K562 (cell line): Measurements from ENCODE around the gene ZFP36. TPM values are rescaled to one million over a fixed set of nuclear protein-coding genes. Genes with fewer than 3 reads are reported as not detected.
A peak's percentile ranks its signal among the peaks of the same experiment; 100 is the strongest.

Experiments
- EHMT2 ChIP-seq: fragments of 450-650 bp; IDR thresholded peaks from 2 replicates; pipeline ENCODE4 v1.6.1; 2018; ENCODE audit warnings: antibody characterized with exemption
- FOXK2 ChIP-seq, 2 experiments: fragments of 450-650 bp; IDR thresholded peaks in 1 of 2; conservative IDR thresholded peaks in 1 of 2; 2 replicates each; pipeline ENCODE4 v1.6.1; 2016; ENCODE audit warnings: low read depth in 2 of 2, mild to moderate bottlenecking in 1 of 2
- HNRNPLL ChIP-seq: fragments of 200-400 bp; formaldehyde crosslinking; IDR thresholded peaks from 2 replicates; pipeline ENCODE4 v1.6.1; 2017; ENCODE audit warnings: low read length, low read depth, mild to moderate bottlenecking; ENCODE audit not compliant: poor library complexity, severe bottlenecking
- IFI16 ChIP-seq: fragments of 250-450 bp; sonication (Bioruptor Pico); IDR thresholded peaks from 2 replicates; pipeline ENCODE4 v2.1.2; 2022; ENCODE audit warnings: mild to moderate bottlenecking, inconsistent platforms
- NBN ChIP-seq: fragments of 450-650 bp; IDR thresholded peaks from 2 replicates; pipeline ENCODE4 v1.6.1; 2016; ENCODE audit warnings: low read depth, mild to moderate bottlenecking
- RAD21 ChIP-seq, 2 experiments: fragments of 250-450 bp in 1 of 2; fragments of 450-650 bp in 1 of 2; sonication (Bioruptor Pico) in 1 of 2; formaldehyde crosslinking in 1 of 2; IDR thresholded peaks in 1 of 2; conservative IDR thresholded peaks in 1 of 2; 2 replicates each; pipeline versions ENCODE4 v1.4.0 to v1.8.0; 2020 to 2022; ENCODE audit warnings: mild to moderate bottlenecking in 2 of 2, moderate library complexity in 1 of 2
- RBM15 ChIP-seq: fragments of 200-400 bp; formaldehyde crosslinking; IDR thresholded peaks from 2 replicates; pipeline ENCODE4 v1.6.1; 2018; ENCODE audit warnings: mild to moderate bottlenecking, low read length, moderate library complexity; ENCODE audit not compliant: insufficient read depth
- RBM25 ChIP-seq: fragments of 200-400 bp; formaldehyde crosslinking; IDR thresholded peaks from 2 replicates; pipeline ENCODE4 v1.6.1; 2018; ENCODE audit warnings: low read length, low read depth, moderate library complexity; ENCODE audit not compliant: severe bottlenecking
- RCOR1 ChIP-seq, 2 experiments: IDR thresholded peaks; 2 replicates each; pipeline ENCODE4 v1.6.1; 2012; ENCODE audit warnings: low read depth in 2 of 2, low read length in 2 of 2, borderline replicate concordance in 1 of 2, improper control_type of control experiment in 1 of 2
- SMAD3 ChIP-seq: fragments of 450-650 bp; formaldehyde crosslinking; conservative IDR thresholded peaks from 2 replicates; pipeline ENCODE4 v1.4.0; 2020; ENCODE audit warnings: mild to moderate bottlenecking
- ZFP36 ChIP-seq: fragments of 150-350 bp; IDR thresholded peaks from 2 replicates; pipeline ENCODE4 v1.6.1; 2018; ENCODE audit warnings: low read length, low read depth; ENCODE audit not compliant: partially characterized antibody
- ZNF197 ChIP-seq: fragments of 200-800 bp; sonication (Bioruptor generic); IDR thresholded peaks from 2 replicates; pipeline ENCODE4 v1.6.1; 2016; ENCODE audit warnings: low read depth, missing genetic modification characterization, missing compliant biosample characterization
- polyA plus RNA-seq, 8 experiments: library from polyadenylated mRNA; depleted of rRNA in 4 of 8; stranded (reverse) in 5 of 8; unstranded in 3 of 8; fragments of >200 nt; fragmentation: Nextera tagmentation in 2 of 8; fragmentation: Illumina TruSeq in 1 of 8; extraction: Ambion mirVana in 2 of 8; extraction: Trizol in 1 of 8; gene quantifications; 2 replicates each; pipeline versions ENCODE4 v1.2.1 to v1.2.3, GENCODE V29; 2011 to 2014; ENCODE audit warnings: inconsistent platforms in 1 of 8, missing spikeins in 1 of 8
- total RNA-seq, 7 experiments: library from RNA; depleted of rRNA in 6 of 7; stranded (reverse); fragments of >200 nt in 6 of 7; fragmentation: Illumina TruSeq in 2 of 7; extraction: Trizol in 2 of 7; gene quantifications; 2 replicates each; pipeline versions ENCODE4 v1.2.1 to v1.2.3, GENCODE V29; 2011 to 2021; ENCODE audit warnings: low replicate concordance in 1 of 7
- TF ChIP-seq, protein P1 (sequence below): sonication (generic); formaldehyde crosslinking; IDR thresholded peaks from 2 replicates; pipeline ENCODE4 v1.8.0; 2022; ENCODE audit warnings: missing genetic modification reagents, mild to moderate bottlenecking, borderline replicate concordance
- TF ChIP-seq, protein P2 (sequence below): fragments of 250-450 bp; sonication (Bioruptor Pico); IDR thresholded peaks from 2 replicates; pipeline ENCODE4 v1.4.0; 2020; ENCODE audit warnings: mild to moderate bottlenecking, moderate library complexity
- TF ChIP-seq, protein P3 (sequence below): fragments of 450-650 bp; IDR thresholded peaks from 2 replicates; pipeline ENCODE4 v1.6.1; 2017; ENCODE audit warnings: antibody characterized with exemption, mild to moderate bottlenecking
- TF ChIP-seq, protein P4 (sequence below): sonication (generic); formaldehyde crosslinking; IDR thresholded peaks from 2 replicates; pipeline ENCODE4 v1.8.0; 2022; ENCODE audit warnings: mild to moderate bottlenecking, missing genetic modification reagents

The ZFP36 gene
- total and polyA plus RNA-seq, 9 of the 15 experiments (the other 6 are each of a cell fraction or from before 2014, with no cell fraction given), result 1.0 to 20.1 (median 3.5) TPM

DNA sequence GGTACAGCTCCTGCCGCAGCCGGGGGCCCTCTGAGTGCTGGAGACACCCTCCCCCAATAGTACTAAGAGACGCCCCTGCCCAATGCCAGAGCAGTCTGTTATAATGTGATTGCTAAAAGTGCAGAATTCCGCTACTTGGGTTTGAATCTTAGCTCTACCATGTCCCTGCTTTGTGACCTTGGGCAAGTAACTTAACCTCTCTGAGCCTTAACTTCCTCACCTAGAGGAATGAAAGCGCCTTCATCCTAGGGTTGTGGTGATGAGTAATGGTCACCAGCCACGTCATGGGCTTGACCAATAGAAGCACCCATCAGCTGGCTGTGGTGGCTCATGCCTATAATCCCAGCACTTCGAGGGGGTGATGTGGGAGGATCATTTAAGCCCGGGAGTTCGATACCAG lies 12.4 kb downstream of the ZFP36 start (continued):
- TF ChIP-seq ZFP36 (peak; percentile 66), RAD21 (CRISPR knock-in tag; conservative IDR thresholded peaks at IDR 0.05 in 1 of 2, IDR thresholded peaks at IDR 0.05 in 1 of 2) (no peak), HNRNPLL (no peak), FOXK2 (conservative IDR thresholded peaks at IDR 0.05 in 1 of 2, IDR thresholded peaks at IDR 0.05 in 1 of 2; ENCODE audit: low read depth in 2 of 2) (no peak), NBN (no peak), RBM15 (no peak), IFI16 (CRISPR knock-in tag) (no peak), SMAD3 (CRISPR knock-in tag) (no peak), EHMT2 (no peak), RBM25 (peak; percentile 70), ZNF197 (CRISPR knock-in tag) (no peak), RCOR1 (IDR thresholded peaks at IDR 0.05; ENCODE audit: borderline replicate concordance in 1 of 2, low read depth in 2 of 2, low read length in 2 of 2) (0 out of 4 replicates have a peak, but pooled peaks of 1 of the 2 experiments have one; percentile 17)
- TF ChIP-seq, protein P1, sequence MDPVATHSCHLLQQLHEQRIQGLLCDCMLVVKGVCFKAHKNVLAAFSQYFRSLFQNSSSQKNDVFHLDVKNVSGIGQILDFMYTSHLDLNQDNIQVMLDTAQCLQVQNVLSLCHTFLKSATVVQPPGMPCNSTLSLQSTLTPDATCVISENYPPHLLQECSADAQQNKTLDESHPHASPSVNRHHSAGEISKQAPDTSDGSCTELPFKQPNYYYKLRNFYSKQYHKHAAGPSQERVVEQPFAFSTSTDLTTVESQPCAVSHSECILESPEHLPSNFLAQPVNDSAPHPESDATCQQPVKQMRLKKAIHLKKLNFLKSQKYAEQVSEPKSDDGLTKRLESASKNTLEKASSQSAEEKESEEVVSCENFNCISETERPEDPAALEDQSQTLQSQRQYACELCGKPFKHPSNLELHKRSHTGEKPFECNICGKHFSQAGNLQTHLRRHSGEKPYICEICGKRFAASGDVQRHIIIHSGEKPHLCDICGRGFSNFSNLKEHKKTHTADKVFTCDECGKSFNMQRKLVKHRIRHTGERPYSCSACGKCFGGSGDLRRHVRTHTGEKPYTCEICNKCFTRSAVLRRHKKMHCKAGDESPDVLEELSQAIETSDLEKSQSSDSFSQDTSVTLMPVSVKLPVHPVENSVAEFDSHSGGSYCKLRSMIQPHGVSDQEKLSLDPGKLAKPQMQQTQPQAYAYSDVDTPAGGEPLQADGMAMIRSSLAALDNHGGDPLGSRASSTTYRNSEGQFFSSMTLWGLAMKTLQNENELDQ (CRISPR knock-in tag), result no peak
- TF ChIP-seq, protein P2, sequence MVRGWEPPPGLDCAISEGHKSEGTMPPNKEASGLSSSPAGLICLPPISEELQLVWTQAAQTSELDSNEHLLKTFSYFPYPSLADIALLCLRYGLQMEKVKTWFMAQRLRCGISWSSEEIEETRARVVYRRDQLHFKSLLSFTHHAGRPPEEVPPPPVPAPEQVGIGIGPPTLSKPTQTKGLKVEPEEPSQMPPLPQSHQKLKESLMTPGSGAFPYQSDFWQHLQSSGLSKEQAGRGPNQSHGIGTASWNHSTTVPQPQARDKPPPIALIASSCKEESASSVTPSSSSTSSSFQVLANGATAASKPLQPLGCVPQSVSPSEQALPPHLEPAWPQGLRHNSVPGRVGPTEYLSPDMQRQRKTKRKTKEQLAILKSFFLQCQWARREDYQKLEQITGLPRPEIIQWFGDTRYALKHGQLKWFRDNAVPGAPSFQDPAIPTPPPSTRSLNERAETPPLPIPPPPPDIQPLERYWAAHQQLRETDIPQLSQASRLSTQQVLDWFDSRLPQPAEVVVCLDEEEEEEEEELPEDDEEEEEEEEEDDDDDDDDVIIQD, result no peak
- TF ChIP-seq, protein P3, sequence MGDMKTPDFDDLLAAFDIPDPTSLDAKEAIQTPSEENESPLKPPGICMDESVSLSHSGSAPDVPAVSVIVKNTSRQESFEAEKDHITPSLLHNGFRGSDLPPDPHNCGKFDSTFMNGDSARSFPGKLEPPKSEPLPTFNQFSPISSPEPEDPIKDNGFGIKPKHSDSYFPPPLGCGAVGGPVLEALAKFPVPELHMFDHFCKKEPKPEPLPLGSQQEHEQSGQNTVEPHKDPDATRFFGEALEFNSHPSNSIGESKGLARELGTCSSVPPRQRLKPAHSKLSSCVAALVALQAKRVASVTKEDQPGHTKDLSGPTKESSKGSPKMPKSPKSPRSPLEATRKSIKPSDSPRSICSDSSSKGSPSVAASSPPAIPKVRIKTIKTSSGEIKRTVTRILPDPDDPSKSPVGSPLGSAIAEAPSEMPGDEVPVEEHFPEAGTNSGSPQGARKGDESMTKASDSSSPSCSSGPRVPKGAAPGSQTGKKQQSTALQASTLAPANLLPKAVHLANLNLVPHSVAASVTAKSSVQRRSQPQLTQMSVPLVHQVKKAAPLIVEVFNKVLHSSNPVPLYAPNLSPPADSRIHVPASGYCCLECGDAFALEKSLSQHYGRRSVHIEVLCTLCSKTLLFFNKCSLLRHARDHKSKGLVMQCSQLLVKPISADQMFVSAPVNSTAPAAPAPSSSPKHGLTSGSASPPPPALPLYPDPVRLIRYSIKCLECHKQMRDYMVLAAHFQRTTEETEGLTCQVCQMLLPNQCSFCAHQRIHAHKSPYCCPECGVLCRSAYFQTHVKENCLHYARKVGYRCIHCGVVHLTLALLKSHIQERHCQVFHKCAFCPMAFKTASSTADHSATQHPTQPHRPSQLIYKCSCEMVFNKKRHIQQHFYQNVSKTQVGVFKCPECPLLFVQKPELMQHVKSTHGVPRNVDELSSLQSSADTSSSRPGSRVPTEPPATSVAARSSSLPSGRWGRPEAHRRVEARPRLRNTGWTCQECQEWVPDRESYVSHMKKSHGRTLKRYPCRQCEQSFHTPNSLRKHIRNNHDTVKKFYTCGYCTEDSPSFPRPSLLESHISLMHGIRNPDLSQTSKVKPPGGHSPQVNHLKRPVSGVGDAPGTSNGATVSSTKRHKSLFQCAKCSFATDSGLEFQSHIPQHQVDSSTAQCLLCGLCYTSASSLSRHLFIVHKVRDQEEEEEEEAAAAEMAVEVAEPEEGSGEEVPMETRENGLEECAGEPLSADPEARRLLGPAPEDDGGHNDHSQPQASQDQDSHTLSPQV, result no peak
- TF ChIP-seq, protein P4, sequence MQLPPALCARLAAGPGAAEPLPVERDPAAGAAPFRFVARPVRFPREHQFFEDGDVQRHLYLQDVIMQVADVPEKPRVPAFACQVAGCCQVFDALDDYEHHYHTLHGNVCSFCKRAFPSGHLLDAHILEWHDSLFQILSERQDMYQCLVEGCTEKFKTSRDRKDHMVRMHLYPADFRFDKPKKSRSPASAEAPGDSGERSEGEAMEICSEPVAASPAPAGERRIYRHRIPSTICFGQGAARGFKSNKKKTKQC, result no peak
- TF ChIP-seq, all 486 proteins: peak for 4
